Endodermal cell (in vitro differentiated cells): ENCODE results near the gene TTLL11. TPM values are rescaled to one million over a fixed set of nuclear protein-coding genes. Genes with fewer than 3 reads are reported as not detected.

Experiments
- DNase-seq: peaks from one replicate; pipeline ENCODE4 v3.0.0-alpha.2; 2017
- H3K27ac ChIP-seq: 2 replicates; pipeline ENCODE4 v1.5.1; 2013; ENCODE audit warnings: mild to moderate bottlenecking, low read depth, low read length, moderate library complexity
- H3K27me3 ChIP-seq: 2 replicates; pipeline ENCODE4 v1.6.1; 2013; ENCODE audit warnings: mild to moderate bottlenecking, low read length, moderate library complexity; ENCODE audit not compliant: insufficient read depth, control insufficient read depth, poor library complexity, severe bottlenecking
- H3K36me3 ChIP-seq: 2 replicates; pipeline ENCODE4 v1.7.0; 2013; ENCODE audit warnings: mild to moderate bottlenecking, low read length, moderate library complexity; ENCODE audit not compliant: control insufficient read depth, insufficient read depth
- H3K4me1 ChIP-seq: one replicate; pipeline ENCODE4 v1.7.0; 2013; ENCODE audit warnings: low read length; ENCODE audit not compliant: control insufficient read depth, insufficient read depth
- H3K4me3 ChIP-seq: 2 replicates; pipeline ENCODE4 v1.5.1; 2013; ENCODE audit warnings: mild to moderate bottlenecking, low read length, moderate library complexity
- H3K9ac ChIP-seq: 2 replicates; pipeline ENCODE4 v1.6.1; 2013; ENCODE audit warnings: mild to moderate bottlenecking, low read length, moderate library complexity; ENCODE audit not compliant: poor library complexity, severe bottlenecking; ENCODE audit errors: extremely low read depth
- H3K9me3 ChIP-seq: 2 replicates; pipeline ENCODE4 v1.6.1; 2013; ENCODE audit warnings: mild to moderate bottlenecking, low read length, moderate library complexity; ENCODE audit not compliant: control insufficient read depth
- H3K27ac Mint-ChIP-seq: 2 replicates; pipeline ENCODE4 v1.8.0; 2020; ENCODE audit warnings: mixed read lengths
- H3K27me3 Mint-ChIP-seq: 2 replicates; pipeline ENCODE4 v1.8.0; 2021; ENCODE audit warnings: mild to moderate bottlenecking, mixed read lengths; ENCODE audit not compliant: insufficient read depth
- H3K36me3 Mint-ChIP-seq: 2 replicates; pipeline ENCODE4 v1.8.0; 2020; ENCODE audit warnings: low read depth, mixed read lengths
- H3K4me1 Mint-ChIP-seq: 2 replicates; pipeline ENCODE4 v1.8.0; 2020; ENCODE audit warnings: mixed read lengths
- H3K4me3 Mint-ChIP-seq: 2 replicates; pipeline ENCODE4 v1.8.0; 2020; ENCODE audit warnings: mild to moderate bottlenecking, moderate library complexity, mixed read lengths
- H3K9me3 Mint-ChIP-seq: 2 replicates; pipeline ENCODE4 v1.8.0; 2020; ENCODE audit warnings: mild to moderate bottlenecking, mixed read lengths
- CTCF ChIP-seq: fragments of 200-600 bp; sonication (generic); conservative IDR thresholded peaks from 2 replicates; pipeline ENCODE4 v1.5.0; 2021; ENCODE audit warnings: antibody characterized with exemption, mild to moderate bottlenecking
- WGBS, 2 experiments: methylation state at CpG; one replicate each; pipeline versions ENCODE4 v1.1.5 to v1.1.7; 2013; ENCODE audit warnings: missing lambda C conversion rate in 2 of 2, mixed read lengths in 1 of 2; ENCODE audit not compliant: insufficient coverage in 1 of 2, insufficient read length in 1 of 2; 5-methylcytosine and 5-hydroxymethylcytosine counted together
- total RNA-seq, 2 donors: library from RNA; stranded (reverse); fragmentation: NEBNext Ultra II Directional in 1 of 2; extraction: Animal tissue kit (Norgen Biotek cat#: 25700) in 1 of 2; gene quantifications; 2 replicates in 1 of 2; 3 replicates in 1 of 2; pipeline ENCODE4 v1.2.1, GENCODE V29; 2021

TTLL11 gene
- total RNA-seq, 2 donors from 2014 or later: 0.68 TPM; not detected in 1

GRCh38 chr9:121790841-121791240, 302.3 kb downstream of the TTLL11 start:
- TF ChIP-seq CTCF: no peak
- H3K4me1 ChIP-seq: no peaks in the 10 kb centered on the region
- Mint-ChIP-seq H3K36me3 (no peaks in the 10 kb centered on the region), H3K9me3 (peaks cover 19% of the 10 kb centered on the region), H3K27me3 (peaks cover 31% of the 10 kb centered on the region), H3K27ac (no peak overlapping the region), H3K4me3 (no peak overlapping the region), H3K4me1 (peaks cover 6% of the 10 kb centered on the region)
- H3K9me3 ChIP-seq: no peaks in the 10 kb centered on the region
- no peak overlapping the region for H3K4me3 ChIP-seq
- no peak overlapping the region for H3K27ac ChIP-seq
- 93 to 100% methylated on average over 5 to 14 of the region's 14 CpGs for WGBS, 2 experiments
- no peak overlapping the region for H3K9ac ChIP-seq
- DNase-seq: no peak
- no peaks in the 10 kb centered on the region for H3K36me3 ChIP-seq
- no peaks in the 10 kb centered on the region for H3K27me3 ChIP-seq

DNA sequence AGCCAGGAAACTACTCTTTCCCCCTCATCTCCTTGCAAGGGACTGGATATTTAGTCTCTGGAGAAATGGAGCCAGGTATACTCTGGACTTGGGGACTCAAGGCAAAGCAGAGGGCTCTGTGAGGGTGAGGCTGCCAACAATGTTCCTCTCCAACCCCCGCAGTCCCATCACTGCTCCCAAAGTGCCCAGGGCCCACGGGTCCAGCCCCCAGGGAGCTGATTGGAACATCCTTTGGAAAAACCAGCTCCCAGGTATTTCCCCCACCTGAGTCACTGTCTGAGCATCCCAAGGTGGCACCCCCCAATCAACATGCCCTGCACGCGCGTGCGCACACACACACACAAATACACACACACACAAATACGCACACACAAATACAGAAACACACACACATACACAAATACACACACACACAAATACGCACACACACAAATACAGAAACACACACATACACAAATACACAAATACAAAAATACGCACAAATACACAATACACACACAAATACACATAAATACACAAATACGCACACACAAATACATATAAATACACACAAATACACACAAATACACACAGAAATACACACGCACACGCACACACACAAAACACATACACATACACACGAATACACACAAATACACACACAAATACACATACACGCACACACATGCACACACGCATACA, 304.3 kb downstream of the TTLL11 start:
- TF ChIP-seq CTCF: no peak
- H3K9me3 Mint-ChIP-seq: peaks cover 19% of the 10 kb centered on the region
- H3K9me3 ChIP-seq: no peaks in the 10 kb centered on the region
- H3K4me3 ChIP-seq: no peak overlapping the region
- H3K36me3 ChIP-seq: no peaks in the 10 kb centered on the region
- H3K27ac ChIP-seq: no peak overlapping the region
- WGBS, 2 experiments: 82 to 90% methylated on average over 3 to 15 of the region's 15 CpGs
- H3K27ac Mint-ChIP-seq: no peak overlapping the region
- no peaks in the 10 kb centered on the region for H3K4me1 ChIP-seq
- no peak overlapping the region for H3K9ac ChIP-seq
- DNase-seq: peak; percentile 64
- peaks cover 4% of the 10 kb centered on the region for H3K36me3 Mint-ChIP-seq
- H3K27me3 ChIP-seq: no peaks in the 10 kb centered on the region
- peaks cover 12% of the 10 kb centered on the region for H3K4me1 Mint-ChIP-seq
- H3K27me3 Mint-ChIP-seq: peaks cover 23% of the 10 kb centered on the region
- no peak overlapping the region for H3K4me3 Mint-ChIP-seq

- peak; percentile 56 for DNase-seq
- H3K27me3 Mint-ChIP-seq: peaks cover 20% of the 10 kb centered on the region
- H3K9me3 Mint-ChIP-seq: peaks cover 14% of the 10 kb centered on the region
- no peaks in the 10 kb centered on the region for H3K36me3 ChIP-seq
- H3K4me3 Mint-ChIP-seq: no peak overlapping the region
- no peaks in the 10 kb centered on the region for H3K27me3 ChIP-seq
- H3K4me1 ChIP-seq: no peaks in the 10 kb centered on the region
- peak overlapping the region; percentile 75 for H3K27ac Mint-ChIP-seq
- peaks cover 10% of the 10 kb centered on the region for H3K36me3 Mint-ChIP-seq
- WGBS, 2 experiments: 89 to 98% methylated on average over 6 to 8 of the region's 8 CpGs
- no peak overlapping the region for H3K9ac ChIP-seq
- H3K9me3 ChIP-seq: no peaks in the 10 kb centered on the region
- H3K27ac ChIP-seq: no peak overlapping the region
- H3K4me3 ChIP-seq: no peak overlapping the region
- TF ChIP-seq CTCF: no peak
- peaks cover 13% of the 10 kb centered on the region for H3K4me1 Mint-ChIP-seq
These were observed 306.1 kb downstream of the TTLL11 start for GRCh38 chr9:121786998-121787422.
